ENCODE results near the gene MUC3A. TPM values are rescaled to one million over a fixed set of nuclear protein-coding genes. Genes with fewer than 3 reads are reported as not detected.
"Not testable (repeated sequence)": the region's sequence is repeated elsewhere in the genome, so short reads cannot be mapped to it uniquely, and the experiment has no call there.

MUC3A gene
- total and polyA plus RNA-seq, 2 of the 4 experiments (the other 2 are of a cell fraction) = 0.05 TPM; not detected in 1

- Histone ChIP-seq H3K23ac (ENCODE audit: low read depth, low read length) (no peak overlapping the region), H4K5ac (ENCODE audit: low read depth, low read length) (no peak overlapping the region), H3K14ac (replicated peaks; ENCODE audit: low read depth, low read length) (no peak overlapping the region), H3K9me3 (ENCODE audit: control insufficient read depth, insufficient read depth, low read length) (no peaks in the 10 kb centered on the region), H2AK9ac (replicated peaks; ENCODE audit: low read depth, low read length, poor library complexity) (no peak overlapping the region), H2AFZ (replicated peaks; ENCODE audit: low read length, poor library complexity) (no peak overlapping the region), H4K8ac (ENCODE audit: low read depth in 2 of 2, low read length in 2 of 2) (no peak overlapping the region), H3K56ac (ENCODE audit: extremely low read depth, insufficient read depth, low read length) (no peak overlapping the region), H3K9me1 (ENCODE audit: insufficient read depth, low read length) (no peaks in the 10 kb centered on the region), H3K27ac (ENCODE audit: insufficient read depth, low read length) (no peak overlapping the region), H2BK5ac (ENCODE audit: low read depth, low read length, poor library complexity, severe bottlenecking) (no peak overlapping the region), H4K91ac (ENCODE audit: insufficient read depth, low read depth, low read length) (no peak overlapping the region), H3K18ac (ENCODE audit: low read depth, low read length) (no peak overlapping the region), H3K27me3 (ENCODE audit: control insufficient read depth, insufficient read depth, low read length) (peaks cover 7% of the 10 kb centered on the region), H2BK120ac (ENCODE audit: low read depth, low read length) (no peak overlapping the region), H3K36me3 (ENCODE audit: control insufficient read depth, insufficient read depth, low read length) (no peaks in the 10 kb centered on the region), H2AK5ac (ENCODE audit: low read depth, low read length) (no peak overlapping the region), H3K9ac (ENCODE audit: low read depth, low read length) (no peak overlapping the region), H2BK15ac (ENCODE audit: low read depth, low read length) (no peak overlapping the region), H3K4me1 (ENCODE audit: control insufficient read depth, insufficient read depth, low read length) (no peaks in the 10 kb centered on the region), H2BK20ac (ENCODE audit: low read depth, low read length) (no peak overlapping the region), H3K4me3 (ENCODE audit: insufficient read depth, low read depth, low read length) (no peak overlapping the region), H3K79me1 (ENCODE audit: low read depth in 1 of 2, low read length in 2 of 2) (no peaks in the 10 kb centered on the region), H3K4me2 (ENCODE audit: low read depth, low read length) (no peak overlapping the region), H4K20me1 (ENCODE audit: insufficient read depth, low read length) (no peaks in the 10 kb centered on the region), H3K4ac (ENCODE audit: low read depth, low read length) (no peak overlapping the region)
- dilution Hi-C loops (cut with HindIII; ENCODE audit: low sequenced_read_pairs, unreplicated experiment) (no loop called here), in situ Hi-C loops (cut with MboI; ENCODE audit: low sequenced_read_pairs) (no loop called here), intact Hi-C loops (cut with micrococcal nuclease) (no loop called here)
- no TSS peak for BruUV-seq (replicated peaks)
- DNase-seq = no peak
- POLR2A ChIA-PET (ENCODE audit: unreplicated experiment) = no interaction called here
- CTCF ChIA-PET = no interaction called here
- TF ChIP-seq CEBPB (IDR thresholded peaks at IDR 0.05; ENCODE audit: low read depth, low read length) (no peak), ELK1 (IDR thresholded peaks at IDR 0.05; ENCODE audit: borderline replicate concordance, low read depth, low read length) (no peak)
- no peak for ATAC-seq (ENCODE audit: low read depth)
Observed at GRCh38 chr7:100921039-100921438, 28.3 kb upstream of the MUC3A start.

- CTCF ChIA-PET; H3K36me3 ChIP-seq (ENCODE audit: control insufficient read depth, insufficient read depth, low read length); H3K4me3 ChIP-seq (ENCODE audit: insufficient read depth, low read depth, low read length); H3K23ac ChIP-seq (ENCODE audit: low read depth, low read length); dilution Hi-C loops (cut with HindIII; ENCODE audit: low sequenced_read_pairs, unreplicated experiment); H3K9me1 ChIP-seq (ENCODE audit: insufficient read depth, low read length); H3K79me1 ChIP-seq (ENCODE audit: low read depth in 1 of 2, low read length in 2 of 2); H3K56ac ChIP-seq (ENCODE audit: extremely low read depth, insufficient read depth, low read length); H3K4me1 ChIP-seq (ENCODE audit: control insufficient read depth, insufficient read depth, low read length); H4K91ac ChIP-seq (ENCODE audit: insufficient read depth, low read depth, low read length); H3K4ac ChIP-seq (ENCODE audit: low read depth, low read length); H2AFZ ChIP-seq (replicated peaks; ENCODE audit: low read length, poor library complexity); POLR2A ChIA-PET (ENCODE audit: unreplicated experiment); H3K27ac ChIP-seq (ENCODE audit: insufficient read depth, low read length); H4K8ac ChIP-seq (ENCODE audit: low read depth in 2 of 2, low read length in 2 of 2); H2BK5ac ChIP-seq (ENCODE audit: low read depth, low read length, poor library complexity, severe bottlenecking); BruUV-seq (replicated peaks); DNase-seq; H2BK15ac ChIP-seq (ENCODE audit: low read depth, low read length); H2BK20ac ChIP-seq (ENCODE audit: low read depth, low read length); H2AK9ac ChIP-seq (replicated peaks; ENCODE audit: low read depth, low read length, poor library complexity); H3K4me2 ChIP-seq (ENCODE audit: low read depth, low read length); H3K9ac ChIP-seq (ENCODE audit: low read depth, low read length); H4K5ac ChIP-seq (ENCODE audit: low read depth, low read length); H2BK120ac ChIP-seq (ENCODE audit: low read depth, low read length); intact Hi-C loops (cut with micrococcal nuclease); H3K14ac ChIP-seq (replicated peaks; ENCODE audit: low read depth, low read length); H2AK5ac ChIP-seq (ENCODE audit: low read depth, low read length); H4K20me1 ChIP-seq (ENCODE audit: insufficient read depth, low read length); H3K18ac ChIP-seq (ENCODE audit: low read depth, low read length); ATAC-seq (ENCODE audit: low read depth); in situ Hi-C loops (cut with MboI; ENCODE audit: low sequenced_read_pairs); H3K9me3 ChIP-seq (ENCODE audit: control insufficient read depth, insufficient read depth, low read length): not testable (repeated sequence)
- peaks cover 12% of the 10 kb centered on the region for H3K27me3 ChIP-seq (ENCODE audit: control insufficient read depth, insufficient read depth, low read length)
- WGBS, 2 experiments (ENCODE audit: extremely low coverage in 2 of 2, insufficient read length in 1 of 2) = 33% methylated on average over 1 of the region's 4 CpGs; no CpG with 5 or more reads in 1 of the 2 experiments
Observed at GRCh38 chr7:100923616-100924015, 25.7 kb upstream of the MUC3A start.
